ENCODE results near the gene ABCG2. TPM values are rescaled to one million over a fixed set of nuclear protein-coding genes. Genes with fewer than 3 reads are reported as not detected.
"Not testable (repeated sequence)": the region's sequence is repeated elsewhere in the genome, so short reads cannot be mapped to it uniquely, and the experiment has no call there.

Gene ABCG2
- total RNA-seq, 3 donors from 2014 or later (not counting 1 experiment from before 2014, with no cell fraction given), result 0.19 to 0.73 (median 0.61) TPM

- Histone ChIP-seq H3K4me3 (ENCODE audit: low read length) (peak overlapping the region; percentile 16), H3K27me3 (ENCODE audit: control insufficient read depth, insufficient read depth, low read length) (no peaks in the 10 kb centered on the region), H3K9me3 (ENCODE audit: control insufficient read depth, insufficient read depth, low read length) (no peaks in the 10 kb centered on the region), H3K4me1 (ENCODE audit: control insufficient read depth, insufficient read depth, low read length) (peaks cover 7% of the 10 kb centered on the region), H3K27ac (ENCODE audit: low read length) (no peak overlapping the region), H3K36me3 (ENCODE audit: control insufficient read depth, insufficient read depth, low read length) (no peaks in the 10 kb centered on the region)
- WGBS (ENCODE audit: insufficient coverage), result 10% methylated on average over 12 of the region's 12 CpGs
- H3K36me3 Mint-ChIP-seq, result no peaks in the 10 kb centered on the region
- peak in 1 of 2 donors; percentile 2 for DNase-seq
- no peak for TF ChIP-seq CTCF (IDR thresholded peaks at IDR 0.05)
- ATAC-seq, result peak in 2 of 3 donors; percentile 17 to 32
- H3K9me3 Mint-ChIP-seq, result no peaks in the 10 kb centered on the region
- H3K27me3 Mint-ChIP-seq (ENCODE audit: low read depth in 2 of 2), result peaks cover 0 to 9% of the 10 kb centered on the region in 2 donors
- intact Hi-C loops (cut with micrococcal nuclease), result no loop called here
- peak overlapping the region; percentile 81 for H3K4me3 Mint-ChIP-seq
- no peak overlapping the region for H3K27ac Mint-ChIP-seq
- peaks cover 6 to 9% of the 10 kb centered on the region in 2 donors for H3K4me1 Mint-ChIP-seq
These were observed 376 bp downstream of the ABCG2 start for GRCh38 chr4:88158038-88158488.

DNA sequence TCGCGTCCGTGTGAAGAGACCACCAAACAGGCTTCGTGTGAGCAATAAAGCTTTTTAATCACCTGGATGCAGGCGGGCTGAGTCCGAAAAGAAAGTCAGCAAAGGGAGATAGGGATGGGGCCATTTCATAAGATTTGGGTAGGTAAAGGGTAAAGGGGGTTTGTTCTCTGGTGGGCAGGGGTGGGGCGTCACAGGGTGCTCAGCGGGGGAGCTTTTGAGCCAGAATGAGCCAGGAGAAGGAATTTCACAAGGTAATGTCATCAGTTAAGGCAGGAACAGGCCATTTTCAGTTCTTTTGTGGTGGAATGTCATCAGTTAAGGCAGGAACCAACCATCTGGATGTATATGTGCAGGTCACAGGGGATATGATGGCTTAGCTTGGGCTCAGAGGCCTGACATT lies 6.1 kb downstream of the ABCG2 start:
- whole genome bisulfite sequencing (ENCODE audit: insufficient coverage), result 94% methylated on average over 8 of the region's 8 CpGs
- H3K27ac Mint-ChIP-seq; H3K4me3 ChIP-seq (ENCODE audit: low read length); H3K27me3 Mint-ChIP-seq (ENCODE audit: low read depth in 2 of 2); H3K9me3 ChIP-seq (ENCODE audit: control insufficient read depth, insufficient read depth, low read length); H3K9me3 Mint-ChIP-seq; H3K36me3 ChIP-seq (ENCODE audit: control insufficient read depth, insufficient read depth, low read length); DNase-seq; H3K27me3 ChIP-seq (ENCODE audit: control insufficient read depth, insufficient read depth, low read length); H3K4me1 Mint-ChIP-seq; H3K27ac ChIP-seq (ENCODE audit: low read length); H3K36me3 Mint-ChIP-seq; ATAC-seq; H3K4me3 Mint-ChIP-seq; H3K4me1 ChIP-seq (ENCODE audit: control insufficient read depth, insufficient read depth, low read length); intact Hi-C loops (cut with micrococcal nuclease): not testable (repeated sequence)

- DNase-seq (no peak), ATAC-seq (no peak)
- no peaks in the 10 kb centered on the region for H3K36me3 ChIP-seq (ENCODE audit: control insufficient read depth, insufficient read depth, low read length)
- intact Hi-C loops (cut with micrococcal nuclease), result no loop called here
- Mint-ChIP-seq H3K27ac (no peak overlapping the region), H3K36me3 (no peaks in the 10 kb centered on the region), H3K4me1 (no peaks in the 10 kb centered on the region), H3K9me3 (no peaks in the 10 kb centered on the region), H3K4me3 (no peak overlapping the region), H3K27me3 (ENCODE audit: low read depth in 2 of 2) (no peaks in the 10 kb centered on the region)
- H3K27ac ChIP-seq (ENCODE audit: low read length), result no peak overlapping the region
- no peak overlapping the region for H3K4me3 ChIP-seq (ENCODE audit: low read length)
- 80% methylated on average over 2 of the region's 2 CpGs for WGBS (ENCODE audit: insufficient coverage)
- TF ChIP-seq CTCF (IDR thresholded peaks at IDR 0.05), result no peak
- no peaks in the 10 kb centered on the region for H3K27me3 ChIP-seq (ENCODE audit: control insufficient read depth, insufficient read depth, low read length)
- no peaks in the 10 kb centered on the region for H3K9me3 ChIP-seq (ENCODE audit: control insufficient read depth, insufficient read depth, low read length)
- H3K4me1 ChIP-seq (ENCODE audit: control insufficient read depth, insufficient read depth, low read length), result no peaks in the 10 kb centered on the region
These were observed 9.9 kb downstream of the ABCG2 start for GRCh38 chr4:88148560-88148959.

DNA sequence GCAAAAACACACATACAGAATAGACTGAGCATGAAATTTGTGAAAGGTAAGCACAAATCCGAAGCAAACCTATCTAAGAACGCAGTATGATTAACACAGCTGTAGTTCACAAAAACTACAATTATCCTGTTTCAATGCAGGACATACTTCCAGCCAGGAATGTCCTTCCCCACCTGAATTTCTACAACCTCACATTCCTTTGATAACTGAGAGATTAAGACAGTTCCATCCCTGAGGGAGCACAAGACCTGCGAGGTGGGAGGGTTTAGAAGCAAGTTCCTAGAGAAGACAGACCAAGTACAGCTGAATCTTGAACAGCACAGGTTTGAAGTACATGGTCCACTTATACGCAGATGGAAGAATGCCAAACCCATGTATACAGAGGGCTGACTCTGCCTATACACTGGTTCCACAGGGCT lies 10.6 kb downstream of the ABCG2 start:
- no peak overlapping the region for H3K4me3 ChIP-seq (ENCODE audit: low read length)
- DNase-seq, result no peak
- 88% methylated on average over 4 of the region's 4 CpGs for WGBS (ENCODE audit: insufficient coverage)
- H3K27ac ChIP-seq (ENCODE audit: low read length), result no peak overlapping the region
- H3K4me3 Mint-ChIP-seq, result no peak overlapping the region
- H3K36me3 Mint-ChIP-seq, result no peaks in the 10 kb centered on the region
- H3K27ac Mint-ChIP-seq, result no peak overlapping the region
- no peak for ATAC-seq
- no peak for TF ChIP-seq CTCF (IDR thresholded peaks at IDR 0.05)
- H3K27me3 ChIP-seq (ENCODE audit: control insufficient read depth, insufficient read depth, low read length), result no peaks in the 10 kb centered on the region
- H3K36me3 ChIP-seq (ENCODE audit: control insufficient read depth, insufficient read depth, low read length), result no peaks in the 10 kb centered on the region
- no peaks in the 10 kb centered on the region for H3K27me3 Mint-ChIP-seq (ENCODE audit: low read depth in 2 of 2)
- intact Hi-C loops (cut with micrococcal nuclease), result no loop called here
- H3K9me3 Mint-ChIP-seq, result no peaks in the 10 kb centered on the region
- H3K9me3 ChIP-seq (ENCODE audit: control insufficient read depth, insufficient read depth, low read length), result no peaks in the 10 kb centered on the region
- H3K4me1 ChIP-seq (ENCODE audit: control insufficient read depth, insufficient read depth, low read length), result no peaks in the 10 kb centered on the region
- H3K4me1 Mint-ChIP-seq, result no peaks in the 10 kb centered on the region
